Brain microvascular endothelial cell (primary cell): ENCODE results near the gene PHF23.

Experiments used
- DNase-seq: peaks from one replicate; pipeline ENCODE4 v3.0.0-alpha.2; 2020
- H3K27ac ChIP-seq: fragments of 250-450 bp; sonication (Bioruptor Pico); 2 replicates; pipeline ENCODE4 v1.5.1; 2020; ENCODE audit warnings: mild to moderate bottlenecking, moderate library complexity
- H3K27me3 ChIP-seq: fragments of 250-450 bp; sonication (Bioruptor Pico); replicated peaks from 2 replicates; pipeline ENCODE4 v1.5.1; 2020; ENCODE audit warnings: mild to moderate bottlenecking
- H3K36me3 ChIP-seq: fragments of 250-450 bp; sonication (Bioruptor Pico); replicated peaks from 2 replicates; pipeline ENCODE4 v1.5.1; 2020; ENCODE audit warnings: mild to moderate bottlenecking
- H3K4me3 ChIP-seq: 2 replicates; pipeline ENCODE4 v1.5.1; 2011; ENCODE audit warnings: low read depth, mild to moderate bottlenecking, control low read depth, low read length, moderate library complexity
- CTCF ChIP-seq: IDR thresholded peaks from 2 replicates; pipeline ENCODE4 v1.5.1; 2011; ENCODE audit warnings: low read depth, mild to moderate bottlenecking, moderate library complexity, low read length, control low read depth, inconsistent platforms; ENCODE audit errors: missing control alignments
- in situ Hi-C: cut with HindIII; loops from 2 replicates; pipeline ENCODE4 v1.10.0; 2017; ENCODE audit warnings: low sequenced_read_pairs, low pct_ligation_motif_present

Gene PHF23

GRCh38 chr17:7190276-7190917, 48.9 kb downstream of the PHF23 start:
- Histone ChIP-seq H3K27ac (no peak overlapping the region), H3K27me3 (no peaks in the 10 kb centered on the region), H3K4me3 (no peak overlapping the region), H3K36me3 (peaks cover 30% of the 10 kb centered on the region)
- in situ Hi-C loops = loop anchor here (25.0 kb wide), 1 partner anchor 128 kb away; no protein-coding TSS in a partner anchor
- TF ChIP-seq CTCF = no peak
- DNase-seq = no peak

GRCh38 chr17:7186241-7186640, 53.0 kb downstream of the PHF23 start:
- H3K27ac ChIP-seq = no peak overlapping the region
- TF ChIP-seq CTCF = peak; percentile 41
- no peak for DNase-seq
- H3K27me3 ChIP-seq = no peaks in the 10 kb centered on the region
- in situ Hi-C loops = loop anchor here (25.0 kb wide), 1 partner anchor 124 kb away; no protein-coding TSS in a partner anchor
- H3K36me3 ChIP-seq = peaks cover 7% of the 10 kb centered on the region
- H3K4me3 ChIP-seq = no peak overlapping the region
